C4-2B (cell line): ENCODE data around the gene CES4A.

Experiments used
- H3K27ac ChIP-seq: fragments of 450-650 bp; 2 replicates; pipeline ENCODE4 v1.5.1; 2017
- CTCF ChIP-seq: fragments of 450-650 bp; conservative IDR thresholded peaks from 2 replicates; pipeline ENCODE4 v1.5.1; 2017; ENCODE audit warnings: mild to moderate bottlenecking
- ZFX ChIP-seq: fragments of 450-650 bp; IDR thresholded peaks from 2 replicates; pipeline ENCODE4 v1.6.1; 2017

The CES4A gene

GRCh38 chr16:67017810-67018488 is 29.6 kb downstream of the CES4A start:
- TF ChIP-seq ZFX (no peak), CTCF (peak; percentile 77)

GRCh38 chr16:67019171-67019570 is 30.8 kb downstream of the CES4A start:
- no peak for TF ChIP-seq CTCF
- no peak for TF ChIP-seq ZFX
- H3K27ac ChIP-seq: no peak overlapping the region

More at GRCh38 chr16:67017810-67018488, 29.6 kb downstream of the CES4A start:
- no peak overlapping the region for H3K27ac ChIP-seq

- no peak for TF ChIP-seq ZFX
Measured at GRCh38 chr16:67021321-67021720, 32.9 kb downstream of the CES4A start.

DNA sequence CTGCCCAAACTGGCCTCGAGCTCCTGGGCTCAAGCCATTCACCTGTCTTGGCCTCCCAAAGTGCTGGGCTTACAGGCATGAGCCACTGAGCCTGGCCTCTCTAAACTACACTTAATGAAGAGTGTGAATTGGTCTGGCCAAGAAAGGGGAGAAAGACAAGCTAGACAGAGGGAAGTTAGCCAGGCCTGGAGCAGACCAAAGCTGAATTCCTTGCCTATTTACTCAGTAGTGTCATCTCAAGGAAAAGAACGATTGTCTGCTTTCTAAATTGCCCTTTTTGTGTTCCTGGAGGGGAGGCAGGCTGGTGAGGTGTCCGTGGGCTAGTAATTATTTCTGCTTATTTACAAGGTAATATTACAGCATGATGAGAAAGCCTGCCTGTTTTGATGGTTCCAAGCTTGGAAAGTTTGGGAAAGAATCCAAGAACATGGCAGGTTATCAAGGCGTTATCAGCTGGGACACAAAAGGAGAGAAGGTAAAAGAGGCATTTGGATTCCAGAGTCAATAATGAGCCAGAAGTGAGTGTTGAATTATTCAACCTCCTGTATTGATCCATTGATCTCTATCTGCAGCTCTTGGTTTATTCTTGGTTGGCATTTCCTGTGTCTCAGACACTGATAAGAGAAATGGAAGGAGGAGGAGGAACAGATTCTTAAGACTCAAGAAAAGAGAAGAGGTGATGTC is 34.3 kb downstream of the CES4A start:
- H3K27ac ChIP-seq: no peak overlapping the region
- TF ChIP-seq ZFX: no peak
- TF ChIP-seq CTCF: no peak

More at GRCh38 chr16:67021321-67021720, 32.9 kb downstream of the CES4A start:
- H3K27ac ChIP-seq: no peak overlapping the region

DNA sequence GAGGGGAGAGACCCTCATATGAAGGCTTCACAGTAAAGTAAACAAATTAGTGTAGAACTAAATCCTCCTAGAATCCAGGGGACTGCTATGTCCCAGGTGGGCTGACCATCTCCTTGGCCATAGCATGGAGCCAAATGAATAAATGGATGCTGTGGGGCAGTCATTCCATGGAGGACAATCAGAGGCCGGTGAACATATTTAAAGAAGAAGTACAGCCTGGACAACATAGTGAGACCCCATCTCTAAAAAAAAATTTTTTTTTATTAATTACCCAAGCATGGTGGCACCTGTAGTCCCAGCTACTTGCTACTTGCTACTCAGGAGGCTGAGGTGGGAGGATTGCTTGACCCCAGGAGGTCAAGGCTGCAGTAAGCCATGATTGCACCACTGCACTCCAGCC is 35.3 kb downstream of the CES4A start:
- H3K27ac ChIP-seq: no peak overlapping the region
- TF ChIP-seq CTCF (no peak), ZFX (no peak)

GRCh38 chr16:67024384-67025209 is 36.2 kb downstream of the CES4A start:
- no peak overlapping the region for H3K27ac ChIP-seq

GRCh38 chr16:67025210-67025550 is 36.8 kb downstream of the CES4A start:
- H3K27ac ChIP-seq: no peak overlapping the region
- TF ChIP-seq ZFX: no peak
- no peak for TF ChIP-seq CTCF

More at GRCh38 chr16:67024384-67025209, 36.2 kb downstream of the CES4A start:
- TF ChIP-seq ZFX (no peak), CTCF (no peak)
